ENCODE data around the gene ANXA3. TPM values are rescaled to one million over a fixed set of nuclear protein-coding genes. Genes with fewer than 3 reads are reported as not detected.

The ANXA3 gene
- total RNA-seq, 1 donor, result 0.84 TPM

GRCh38 chr4:78627966-78628678 is 76.6 kb downstream of the ANXA3 start:
- H3K4me1 ChIP-seq (ENCODE audit: insufficient read depth, low read length), result peaks cover 34% of the 10 kb centered on the region
- H3K9me3 ChIP-seq (ENCODE audit: low read depth, low read length), result no peaks in the 10 kb centered on the region
- H3K27me3 ChIP-seq (ENCODE audit: insufficient read depth, low read length), result no peaks in the 10 kb centered on the region
- H3K4me3 ChIP-seq (ENCODE audit: low read length), result no peak overlapping the region

DNA sequence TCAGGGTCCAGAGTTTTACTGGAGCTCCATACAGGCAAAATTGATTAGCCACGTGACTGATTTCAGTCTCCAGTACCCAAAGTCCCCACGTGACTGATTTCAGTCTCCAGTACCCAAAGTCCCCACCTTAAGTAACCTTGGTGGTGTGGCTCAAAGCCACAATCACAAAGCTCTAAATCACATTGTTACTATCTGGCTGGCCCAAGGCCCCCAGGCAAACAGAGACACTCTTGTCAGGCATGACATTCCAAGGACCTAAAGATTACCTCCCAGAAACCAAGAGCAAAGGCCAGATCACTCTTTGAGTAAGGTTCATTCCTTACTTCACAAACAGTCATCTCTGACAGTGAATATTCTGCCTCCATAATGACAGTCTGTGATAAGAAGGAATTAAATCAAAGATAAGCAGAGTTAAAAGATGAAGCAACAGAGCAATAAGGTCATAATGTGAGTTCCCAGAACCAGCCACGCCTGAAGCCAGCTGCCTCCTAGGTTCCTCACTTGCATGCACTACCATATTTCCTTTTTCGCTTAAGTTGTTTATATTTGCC is 78.5 kb downstream of the ANXA3 start:
- Histone ChIP-seq H3K4me1 (ENCODE audit: insufficient read depth, low read length) (peaks cover 39% of the 10 kb centered on the region), H3K27me3 (ENCODE audit: insufficient read depth, low read length) (no peaks in the 10 kb centered on the region), H3K4me3 (ENCODE audit: low read length) (no peak overlapping the region), H3K9me3 (ENCODE audit: low read depth, low read length) (no peaks in the 10 kb centered on the region)

- no peak overlapping the region for H3K4me3 ChIP-seq (ENCODE audit: low read length)
- no peaks in the 10 kb centered on the region for H3K9me3 ChIP-seq (ENCODE audit: low read depth, low read length)
- H3K27me3 ChIP-seq (ENCODE audit: insufficient read depth, low read length), result no peaks in the 10 kb centered on the region
- H3K4me1 ChIP-seq (ENCODE audit: insufficient read depth, low read length), result peaks cover 39% of the 10 kb centered on the region
Observed at GRCh38 chr4:78630615-78631014, 79.0 kb downstream of the ANXA3 start.

DNA sequence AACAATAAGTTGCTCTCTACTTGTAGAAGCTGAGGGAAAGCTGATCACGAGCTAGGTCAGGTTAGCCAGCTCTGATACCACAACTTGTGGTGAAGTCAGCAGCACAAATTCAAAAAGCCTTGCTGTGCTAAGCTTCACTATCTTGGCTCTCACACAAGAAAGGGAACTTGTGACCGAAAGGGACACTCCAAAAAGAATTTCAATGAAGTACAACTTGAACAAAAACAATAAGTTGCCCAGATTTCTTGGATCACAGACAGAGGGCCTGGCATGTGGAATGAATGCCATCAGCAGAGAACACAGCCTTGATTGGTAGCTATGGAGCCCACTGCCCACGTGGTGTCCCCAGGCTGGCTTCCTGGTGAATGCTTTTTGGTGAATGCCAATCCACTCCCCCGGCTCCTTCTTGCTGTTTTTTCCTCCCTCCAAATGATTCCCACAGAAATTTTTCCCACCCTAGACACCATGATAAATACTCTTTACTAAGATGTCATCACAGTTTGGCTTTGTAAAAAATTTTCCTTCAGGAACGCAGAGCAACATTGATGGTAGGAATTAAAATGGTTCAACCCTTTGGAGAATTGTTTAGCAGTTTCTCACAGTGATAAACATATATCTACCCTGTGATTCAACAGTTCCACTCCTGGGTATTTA is 82.6 kb downstream of the ANXA3 start:
- peaks cover 45% of the 10 kb centered on the region for H3K4me1 ChIP-seq (ENCODE audit: insufficient read depth, low read length)

DNA sequence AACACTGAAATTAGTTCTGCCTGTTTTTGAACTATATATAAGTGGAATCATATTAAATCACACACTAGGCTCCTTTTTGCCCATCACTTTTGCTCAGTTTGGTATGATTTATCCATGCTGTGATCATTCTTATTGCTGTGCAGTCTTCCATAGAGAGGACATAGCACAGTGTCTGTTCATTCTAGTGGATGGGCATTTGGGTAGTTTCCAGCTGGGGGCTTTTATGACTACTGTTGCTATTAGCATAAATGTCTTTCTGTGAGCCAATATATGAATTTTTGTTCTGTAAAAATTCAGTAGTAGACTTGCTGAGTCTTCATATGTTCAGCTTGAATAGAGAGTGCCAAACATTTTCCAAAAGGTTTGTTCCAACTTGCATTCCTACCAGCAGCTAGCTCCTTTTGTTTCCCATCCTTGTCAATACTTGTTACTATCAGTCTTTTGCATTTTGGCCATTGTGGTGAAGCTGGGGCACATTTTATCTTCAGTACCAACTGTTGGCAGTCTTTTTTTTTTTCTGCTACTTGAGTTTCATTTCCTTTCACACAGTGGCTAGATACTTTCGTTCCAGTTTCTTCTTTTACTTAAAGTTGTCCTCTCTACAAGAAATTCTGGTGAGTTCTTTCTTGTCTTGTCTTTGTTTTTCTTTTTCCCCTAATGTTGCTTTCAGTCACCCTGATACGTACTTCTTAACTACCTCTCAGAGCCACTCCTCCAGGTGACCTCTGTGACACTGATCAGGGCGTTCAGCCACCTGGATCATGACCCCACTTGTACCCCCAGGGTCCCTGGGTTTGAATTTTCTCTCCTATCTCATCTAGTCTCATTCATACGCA is 87.0 kb downstream of the ANXA3 start:
- peaks cover 34% of the 10 kb centered on the region for H3K4me1 ChIP-seq (ENCODE audit: insufficient read depth, low read length)
- H3K9me3 ChIP-seq (ENCODE audit: low read depth, low read length), result no peaks in the 10 kb centered on the region
- H3K27me3 ChIP-seq (ENCODE audit: insufficient read depth, low read length), result no peaks in the 10 kb centered on the region
- H3K4me3 ChIP-seq (ENCODE audit: low read length), result no peak overlapping the region

More for the DNA sequence above, 82.6 kb downstream of the ANXA3 start:
- H3K4me3 ChIP-seq (ENCODE audit: low read length), result no peak overlapping the region
- H3K9me3 ChIP-seq (ENCODE audit: low read depth, low read length), result no peaks in the 10 kb centered on the region
- H3K27me3 ChIP-seq (ENCODE audit: insufficient read depth, low read length), result no peaks in the 10 kb centered on the region

- no peaks in the 10 kb centered on the region for H3K27me3 ChIP-seq (ENCODE audit: insufficient read depth, low read length)
- H3K4me3 ChIP-seq (ENCODE audit: low read length), result no peak overlapping the region
- H3K9me3 ChIP-seq (ENCODE audit: low read depth, low read length), result no peaks in the 10 kb centered on the region
- H3K4me1 ChIP-seq (ENCODE audit: insufficient read depth, low read length), result peaks cover 36% of the 10 kb centered on the region
Observed at GRCh38 chr4:78640714-78641113, 89.1 kb downstream of the ANXA3 start.

- no peaks in the 10 kb centered on the region for H3K9me3 ChIP-seq (ENCODE audit: low read depth, low read length)
- H3K27me3 ChIP-seq (ENCODE audit: insufficient read depth, low read length), result no peaks in the 10 kb centered on the region
- H3K4me3 ChIP-seq (ENCODE audit: low read length), result no peak overlapping the region
- H3K4me1 ChIP-seq (ENCODE audit: insufficient read depth, low read length), result peaks cover 49% of the 10 kb centered on the region
Observed at GRCh38 chr4:78642934-78643333, 91.4 kb downstream of the ANXA3 start.

- no peaks in the 10 kb centered on the region for H3K27me3 ChIP-seq (ENCODE audit: insufficient read depth, low read length)
- no peaks in the 10 kb centered on the region for H3K9me3 ChIP-seq (ENCODE audit: low read depth, low read length)
- H3K4me3 ChIP-seq (ENCODE audit: low read length), result no peak overlapping the region
- peaks cover 45% of the 10 kb centered on the region for H3K4me1 ChIP-seq (ENCODE audit: insufficient read depth, low read length)
Observed at GRCh38 chr4:78644063-78644691, 92.6 kb downstream of the ANXA3 start.

- Histone ChIP-seq H3K27me3 (ENCODE audit: insufficient read depth, low read length) (no peaks in the 10 kb centered on the region), H3K4me3 (ENCODE audit: low read length) (no peak overlapping the region), H3K4me1 (ENCODE audit: insufficient read depth, low read length) (peaks cover 49% of the 10 kb centered on the region), H3K9me3 (ENCODE audit: low read depth, low read length) (no peaks in the 10 kb centered on the region)
Observed at GRCh38 chr4:78644744-78645330, 93.3 kb downstream of the ANXA3 start.

DNA sequence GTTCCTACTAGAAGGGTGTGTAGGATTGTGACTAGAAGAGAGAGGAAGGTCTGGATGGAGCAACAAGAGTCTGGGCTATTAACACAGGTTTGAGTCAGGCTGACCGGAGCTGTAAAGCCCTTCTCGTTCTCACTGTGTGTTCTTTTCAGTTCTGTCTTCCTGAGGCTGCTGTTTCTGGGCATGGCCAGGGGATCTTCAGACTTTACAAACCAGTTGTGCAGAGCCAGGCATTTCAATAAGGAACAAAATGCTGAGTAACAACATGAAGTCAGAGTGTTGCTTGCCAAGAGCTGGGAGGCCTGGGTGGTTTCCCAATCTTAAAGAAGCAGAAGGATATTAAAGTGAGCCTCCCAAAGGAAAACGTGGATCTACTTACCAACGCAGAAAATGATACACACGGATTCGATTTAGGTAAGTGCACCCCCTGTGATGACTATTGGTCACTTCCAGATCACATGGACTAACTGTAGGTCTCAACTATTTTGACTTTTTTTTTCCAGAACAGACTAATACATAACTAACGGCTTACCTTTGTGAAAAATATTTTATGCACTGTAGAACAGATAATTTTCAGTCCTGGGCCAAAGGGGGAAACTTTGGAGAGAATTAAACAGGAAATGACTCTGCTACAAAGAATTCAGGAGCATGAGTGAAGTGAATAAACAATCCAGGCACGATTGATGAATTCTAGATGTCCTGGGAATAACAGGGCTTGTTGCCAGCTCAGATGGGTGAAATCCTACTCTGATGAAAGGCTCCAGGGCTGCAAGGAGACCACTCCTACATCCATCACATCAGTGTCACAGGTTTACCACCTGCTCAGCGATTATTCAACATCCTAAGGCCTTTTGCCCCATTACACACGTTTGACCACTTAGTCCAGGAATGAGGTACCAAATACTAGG is 94.5 kb downstream of the ANXA3 start:
- Histone ChIP-seq H3K4me3 (ENCODE audit: low read length) (no peak overlapping the region), H3K4me1 (ENCODE audit: insufficient read depth, low read length) (peaks cover 62% of the 10 kb centered on the region), H3K9me3 (ENCODE audit: low read depth, low read length) (no peaks in the 10 kb centered on the region), H3K27me3 (ENCODE audit: insufficient read depth, low read length) (no peaks in the 10 kb centered on the region)

- Histone ChIP-seq H3K27me3 (ENCODE audit: insufficient read depth, low read length) (no peaks in the 10 kb centered on the region), H3K4me3 (ENCODE audit: low read length) (no peak overlapping the region), H3K4me1 (ENCODE audit: insufficient read depth, low read length) (peaks cover 66% of the 10 kb centered on the region), H3K9me3 (ENCODE audit: low read depth, low read length) (no peaks in the 10 kb centered on the region)
Observed at GRCh38 chr4:78647272-78647671, 95.7 kb downstream of the ANXA3 start.

DNA sequence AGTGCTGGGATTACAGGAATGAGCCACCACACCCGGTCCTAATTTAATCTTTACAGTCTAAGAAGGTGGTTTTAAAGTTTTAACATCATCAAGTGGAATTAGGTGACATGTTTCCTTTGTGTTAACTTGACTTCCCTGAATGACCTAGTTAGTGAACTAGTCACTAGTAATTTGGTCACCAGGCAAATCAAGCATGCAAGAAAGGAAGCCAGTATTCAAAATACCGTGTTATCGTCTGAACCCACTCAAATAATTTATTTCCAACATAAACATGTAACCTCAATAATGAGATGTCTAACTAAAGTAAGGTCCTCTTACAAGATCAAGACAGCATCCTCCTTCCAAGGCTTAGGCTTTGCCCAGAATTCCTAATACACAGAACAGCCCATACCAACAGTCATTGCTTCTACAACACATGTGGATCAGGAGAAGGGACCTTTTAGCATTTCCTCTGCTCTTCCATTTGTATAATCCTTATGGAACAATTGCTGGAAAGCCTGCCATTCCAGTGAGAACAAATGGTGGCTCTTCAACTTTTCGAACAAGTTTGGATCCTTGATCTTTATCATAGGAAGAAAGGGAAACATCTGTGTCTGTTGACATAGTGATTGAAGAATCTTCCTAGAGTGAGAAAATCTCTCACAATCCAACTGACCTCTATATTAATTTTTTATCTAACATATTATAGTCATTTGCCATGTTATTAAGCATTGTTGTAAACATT is 97.2 kb downstream of the ANXA3 start:
- H3K27me3 ChIP-seq (ENCODE audit: insufficient read depth, low read length), result no peaks in the 10 kb centered on the region
- no peaks in the 10 kb centered on the region for H3K9me3 ChIP-seq (ENCODE audit: low read depth, low read length)
- H3K4me1 ChIP-seq (ENCODE audit: insufficient read depth, low read length), result peaks cover 57% of the 10 kb centered on the region
- no peak overlapping the region for H3K4me3 ChIP-seq (ENCODE audit: low read length)

Measured in mononuclear cell (primary cell).